T-helper 1 cell treated with Interleukin-12 subunit alpha and Interleukin-12 subunit beta and Interleukin-4 antibody, amounts not matched to agents 30 μg/mL and 1 μg/mL, for 36 hours (primary cell): Measurements from ENCODE around the gene GALNT13.
"Not testable (repeated sequence)": the region's sequence is repeated elsewhere in the genome, so short reads cannot be mapped to it uniquely, and the experiment has no call there.

ENCODE experiments used
- H3K27ac Mint-ChIP-seq: one replicate; pipeline ENCODE4 v1.8.0; 2021; ENCODE audit warnings: mild to moderate bottlenecking, mixed read lengths
- H3K27me3 Mint-ChIP-seq: one replicate; pipeline ENCODE4 v1.8.0; 2021; ENCODE audit warnings: low read depth, mixed read lengths
- H3K36me3 Mint-ChIP-seq: one replicate; pipeline ENCODE4 v1.8.0; 2021; ENCODE audit warnings: low read depth, mixed read lengths
- H3K4me1 Mint-ChIP-seq: one replicate; pipeline ENCODE4 v1.8.0; 2021; ENCODE audit warnings: low read depth, mixed read lengths
- H3K4me3 Mint-ChIP-seq: one replicate; pipeline ENCODE4 v1.8.0; 2021; ENCODE audit warnings: mild to moderate bottlenecking, moderate library complexity, mixed read lengths
- H3K9me3 Mint-ChIP-seq: one replicate; pipeline ENCODE4 v1.8.0; 2021; ENCODE audit warnings: mixed read lengths

Gene GALNT13

GRCh38 chr2:154439156-154439555 lies 567.4 kb downstream of the GALNT13 start:
- Mint-ChIP-seq H3K4me3 (no peak overlapping the region), H3K4me1 (peaks cover 3% of the 10 kb centered on the region)

GRCh38 chr2:154443919-154444318 lies 572.2 kb downstream of the GALNT13 start:
- no peaks in the 10 kb centered on the region for H3K9me3 Mint-ChIP-seq
- H3K4me1 Mint-ChIP-seq: no peaks in the 10 kb centered on the region
- H3K4me3 Mint-ChIP-seq: no peak overlapping the region
- no peaks in the 10 kb centered on the region for H3K36me3 Mint-ChIP-seq
- H3K27ac Mint-ChIP-seq: no peak overlapping the region
- H3K27me3 Mint-ChIP-seq: no peaks in the 10 kb centered on the region

More at GRCh38 chr2:154439156-154439555, 567.4 kb downstream of the GALNT13 start:
- Mint-ChIP-seq H3K27me3 (no peaks in the 10 kb centered on the region), H3K9me3 (no peaks in the 10 kb centered on the region), H3K27ac (no peak overlapping the region), H3K36me3 (no peaks in the 10 kb centered on the region)

GRCh38 chr2:154446324-154446723 lies 574.6 kb downstream of the GALNT13 start:
- no peak overlapping the region for H3K4me3 Mint-ChIP-seq
- no peaks in the 10 kb centered on the region for H3K27me3 Mint-ChIP-seq
- H3K27ac Mint-ChIP-seq: no peak overlapping the region
- no peaks in the 10 kb centered on the region for H3K36me3 Mint-ChIP-seq
- no peaks in the 10 kb centered on the region for H3K4me1 Mint-ChIP-seq
- no peaks in the 10 kb centered on the region for H3K9me3 Mint-ChIP-seq

GRCh38 chr2:154447727-154448418 lies 576.2 kb downstream of the GALNT13 start:
- Mint-ChIP-seq H3K9me3 (no peaks in the 10 kb centered on the region), H3K27ac (no peak overlapping the region), H3K36me3 (no peaks in the 10 kb centered on the region)

DNA sequence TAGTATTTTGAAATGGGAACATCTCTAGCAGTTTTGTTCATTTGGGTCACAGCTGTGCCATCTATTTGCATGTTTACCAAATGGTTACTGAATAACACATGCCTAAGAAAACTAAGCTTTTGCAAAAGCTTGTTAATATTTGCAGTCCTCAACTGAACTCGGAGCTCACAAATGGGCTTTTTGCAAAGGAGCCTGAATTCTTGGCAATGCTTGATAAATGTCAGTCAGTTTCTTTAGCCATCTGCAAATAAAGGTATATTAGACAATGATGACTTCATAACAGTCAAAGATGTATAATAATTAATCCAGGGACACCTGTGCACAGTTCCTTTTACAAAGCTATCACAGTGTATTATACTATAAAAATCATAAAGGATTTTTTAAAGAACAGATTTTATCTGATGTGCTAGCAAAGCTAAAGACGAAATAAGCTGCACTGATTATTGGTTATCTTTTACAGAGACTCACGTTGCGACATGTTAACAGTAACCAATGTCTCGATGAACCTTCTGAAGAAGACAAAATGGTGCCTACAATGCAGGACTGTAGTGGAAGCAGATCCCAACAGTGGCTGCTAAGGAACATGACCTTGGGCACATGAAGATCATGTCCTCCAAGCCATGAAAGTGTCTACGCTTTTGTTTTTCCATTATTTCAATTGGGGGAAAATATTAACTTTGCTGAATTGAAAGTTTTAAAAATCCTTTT lies 578.4 kb downstream of the GALNT13 start:
- no peaks in the 10 kb centered on the region for H3K9me3 Mint-ChIP-seq
- H3K36me3 Mint-ChIP-seq: no peaks in the 10 kb centered on the region
- no peaks in the 10 kb centered on the region for H3K27me3 Mint-ChIP-seq
- H3K27ac Mint-ChIP-seq: no peak overlapping the region
- no peaks in the 10 kb centered on the region for H3K4me1 Mint-ChIP-seq
- H3K4me3 Mint-ChIP-seq: no peak overlapping the region

More at GRCh38 chr2:154447727-154448418, 576.2 kb downstream of the GALNT13 start:
- Mint-ChIP-seq H3K4me1 (no peaks in the 10 kb centered on the region), H3K27me3 (no peaks in the 10 kb centered on the region), H3K4me3 (no peak overlapping the region)

GRCh38 chr2:154452471-154452870 lies 580.7 kb downstream of the GALNT13 start:
- Mint-ChIP-seq H3K4me3 (no peak overlapping the region), H3K27me3 (no peaks in the 10 kb centered on the region), H3K27ac (no peak overlapping the region), H3K9me3 (no peaks in the 10 kb centered on the region), H3K4me1 (no peaks in the 10 kb centered on the region), H3K36me3 (no peaks in the 10 kb centered on the region)

DNA sequence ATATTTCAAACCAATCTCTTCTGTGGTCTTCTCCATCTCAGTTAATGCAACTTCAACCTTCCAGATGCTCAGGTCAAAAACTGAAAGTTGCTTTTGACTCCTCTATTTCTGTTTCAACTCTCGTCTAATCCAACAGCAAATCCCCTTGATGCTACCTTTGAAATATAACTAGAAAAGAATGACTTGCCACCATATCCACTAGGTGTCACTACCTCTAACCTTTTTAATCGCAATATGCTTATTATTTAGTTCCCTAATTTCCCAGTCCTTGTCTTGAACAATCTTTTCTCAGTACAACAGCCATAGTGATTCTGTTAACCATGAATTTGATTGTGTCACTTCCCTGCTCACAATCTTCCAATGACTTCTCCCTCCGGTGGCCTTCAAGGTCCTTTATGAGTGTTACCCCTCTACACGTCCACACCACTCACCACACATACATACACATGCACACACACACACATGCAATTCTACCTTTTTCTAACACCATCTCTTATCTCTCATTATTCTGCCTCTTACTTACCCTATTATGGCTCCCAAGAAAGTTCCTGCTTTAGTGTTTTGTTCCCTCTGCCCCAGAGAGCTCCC lies 581.3 kb downstream of the GALNT13 start:
- Mint-ChIP-seq H3K4me3 (no peak overlapping the region), H3K27ac (no peak overlapping the region), H3K4me1 (no peaks in the 10 kb centered on the region), H3K9me3 (no peaks in the 10 kb centered on the region), H3K27me3 (no peaks in the 10 kb centered on the region), H3K36me3 (no peaks in the 10 kb centered on the region)

DNA sequence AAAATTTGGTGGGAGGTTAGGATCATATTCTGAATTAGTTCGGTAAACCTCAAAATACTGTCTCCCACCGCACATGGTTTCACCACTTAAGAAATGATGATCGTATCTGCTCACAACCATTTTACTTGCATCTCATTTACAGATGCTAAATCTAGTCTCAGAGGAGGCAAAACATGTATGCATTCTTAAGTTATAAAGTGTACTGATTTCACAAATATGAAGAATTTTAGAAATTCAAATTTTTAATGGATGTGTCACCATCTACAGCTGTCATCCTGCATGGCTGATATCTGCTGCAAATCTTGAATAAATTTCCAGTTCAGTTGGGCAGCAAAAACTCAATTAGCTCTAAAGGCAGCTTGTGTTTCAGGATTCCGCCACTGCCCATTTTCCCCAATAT lies 583.4 kb downstream of the GALNT13 start:
- H3K27ac Mint-ChIP-seq: no peak overlapping the region
- no peaks in the 10 kb centered on the region for H3K4me1 Mint-ChIP-seq
- no peaks in the 10 kb centered on the region for H3K36me3 Mint-ChIP-seq
- H3K9me3 Mint-ChIP-seq: no peaks in the 10 kb centered on the region
- H3K27me3 Mint-ChIP-seq: no peaks in the 10 kb centered on the region
- H3K4me3 Mint-ChIP-seq: no peak overlapping the region

GRCh38 chr2:154455866-154456265 lies 584.1 kb downstream of the GALNT13 start:
- Mint-ChIP-seq H3K36me3 (no peaks in the 10 kb centered on the region), H3K9me3 (no peaks in the 10 kb centered on the region), H3K4me3 (peak overlapping the region; percentile 20), H3K27ac (no peak overlapping the region), H3K4me1 (no peaks in the 10 kb centered on the region), H3K27me3 (no peaks in the 10 kb centered on the region)

- H3K36me3 Mint-ChIP-seq: no peaks in the 10 kb centered on the region
- H3K9me3 Mint-ChIP-seq: no peaks in the 10 kb centered on the region
- H3K4me3 Mint-ChIP-seq: no peak overlapping the region
- H3K4me1 Mint-ChIP-seq: no peaks in the 10 kb centered on the region
- no peaks in the 10 kb centered on the region for H3K27me3 Mint-ChIP-seq
- H3K27ac Mint-ChIP-seq: no peak overlapping the region
These were observed 585.6 kb downstream of the GALNT13 start for GRCh38 chr2:154457286-154457685.

DNA sequence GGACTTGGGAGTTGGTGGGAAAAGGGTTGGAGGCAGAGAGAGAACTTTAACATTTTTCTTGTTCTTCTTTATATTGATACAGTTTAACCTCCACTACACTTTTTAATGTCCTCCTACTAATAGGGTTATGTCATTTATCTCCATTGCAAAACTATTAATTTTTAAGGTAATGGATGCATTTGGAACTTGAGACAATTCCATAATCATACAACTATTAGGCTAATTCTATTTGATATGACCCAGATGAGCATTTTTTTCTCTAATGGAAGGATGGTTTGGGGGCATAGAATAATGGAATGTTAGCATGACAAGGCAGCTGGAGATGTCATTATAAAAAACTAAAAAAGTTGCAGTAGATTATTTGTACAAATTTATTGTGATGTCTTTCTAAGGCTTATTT lies 587.6 kb downstream of the GALNT13 start:
- Mint-ChIP-seq H3K27me3 (no peaks in the 10 kb centered on the region), H3K4me3 (no peak overlapping the region), H3K9me3 (no peaks in the 10 kb centered on the region), H3K4me1 (no peaks in the 10 kb centered on the region), H3K36me3 (no peaks in the 10 kb centered on the region), H3K27ac (no peak overlapping the region)

- H3K9me3 Mint-ChIP-seq: no peaks in the 10 kb centered on the region
- H3K4me1 Mint-ChIP-seq: no peaks in the 10 kb centered on the region
- H3K27ac Mint-ChIP-seq: no peak overlapping the region
- H3K4me3 Mint-ChIP-seq: no peak overlapping the region
- no peaks in the 10 kb centered on the region for H3K36me3 Mint-ChIP-seq
- H3K27me3 Mint-ChIP-seq: no peaks in the 10 kb centered on the region
These were observed 590.9 kb downstream of the GALNT13 start for GRCh38 chr2:154462634-154463033.

- Mint-ChIP-seq H3K4me3 (no peak overlapping the region), H3K4me1 (no peaks in the 10 kb centered on the region), H3K27ac (no peak overlapping the region), H3K27me3 (no peaks in the 10 kb centered on the region), H3K9me3 (no peaks in the 10 kb centered on the region), H3K36me3 (no peaks in the 10 kb centered on the region)
These were observed 594.5 kb downstream of the GALNT13 start for GRCh38 chr2:154466226-154466625.

DNA sequence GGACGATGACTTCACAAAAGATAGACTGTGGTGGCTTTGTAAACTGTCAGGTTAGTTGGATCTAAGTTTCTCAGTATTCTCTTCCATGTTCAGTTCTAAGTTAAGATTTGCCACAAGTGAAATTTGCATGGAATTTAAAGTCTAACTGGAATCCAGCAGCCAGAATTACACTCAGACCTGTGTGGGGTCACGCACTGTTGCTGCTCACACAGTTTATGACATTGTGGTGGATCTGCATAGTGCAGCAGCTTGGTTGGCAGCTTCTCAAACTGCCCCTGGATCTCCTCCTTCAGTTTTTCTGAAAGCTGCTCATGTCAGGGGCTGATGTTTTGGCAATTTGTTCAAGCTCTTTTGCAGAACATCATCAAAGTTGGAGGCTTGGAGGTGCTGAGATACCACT lies 598.7 kb downstream of the GALNT13 start:
- no peaks in the 10 kb centered on the region for H3K27me3 Mint-ChIP-seq
- H3K27ac Mint-ChIP-seq: no peak overlapping the region
- H3K36me3 Mint-ChIP-seq: no peaks in the 10 kb centered on the region
- no peaks in the 10 kb centered on the region for H3K9me3 Mint-ChIP-seq
- no peak overlapping the region for H3K4me3 Mint-ChIP-seq
- H3K4me1 Mint-ChIP-seq: no peaks in the 10 kb centered on the region

- not testable (repeated sequence) for H3K4me3 Mint-ChIP-seq, H3K27ac Mint-ChIP-seq, H3K4me1 Mint-ChIP-seq, H3K36me3 Mint-ChIP-seq, H3K9me3 Mint-ChIP-seq, H3K27me3 Mint-ChIP-seq
These were observed 599.8 kb downstream of the GALNT13 start for GRCh38 chr2:154471492-154471891.
